Epithelial cell of proximal tubule (primary cell): ENCODE data around the gene EML6. TPM values are rescaled to one million over a fixed set of nuclear protein-coding genes. Genes with fewer than 3 reads are reported as not detected.
"Not testable (repeated sequence)": the region's sequence is repeated elsewhere in the genome, so short reads cannot be mapped to it uniquely, and the experiment has no call there.

Experiments used
- DNase-seq: peaks from one replicate; pipeline ENCODE4 v3.0.0-alpha.2; 2011; ENCODE audit warnings: low read depth
- H3K4me3 ChIP-seq: 2 replicates; pipeline ENCODE4 v1.5.1; 2011; ENCODE audit warnings: low read depth, mild to moderate bottlenecking, low read length
- total RNA-seq: library from RNA; depleted of rRNA; stranded (reverse); fragments of >200 nt; gene quantifications from 2 replicates; pipeline ENCODE4 v1.2.3, GENCODE V29; 2015
- TF ChIP-seq, protein P1 (sequence below): conservative IDR thresholded peaks from 2 replicates; pipeline ENCODE4 v1.5.1; 2012; ENCODE audit warnings: low read depth, mild to moderate bottlenecking, low read length

EML6 gene
- total RNA-seq, 1 donor from 2014 or later: 3.7 TPM

DNA sequence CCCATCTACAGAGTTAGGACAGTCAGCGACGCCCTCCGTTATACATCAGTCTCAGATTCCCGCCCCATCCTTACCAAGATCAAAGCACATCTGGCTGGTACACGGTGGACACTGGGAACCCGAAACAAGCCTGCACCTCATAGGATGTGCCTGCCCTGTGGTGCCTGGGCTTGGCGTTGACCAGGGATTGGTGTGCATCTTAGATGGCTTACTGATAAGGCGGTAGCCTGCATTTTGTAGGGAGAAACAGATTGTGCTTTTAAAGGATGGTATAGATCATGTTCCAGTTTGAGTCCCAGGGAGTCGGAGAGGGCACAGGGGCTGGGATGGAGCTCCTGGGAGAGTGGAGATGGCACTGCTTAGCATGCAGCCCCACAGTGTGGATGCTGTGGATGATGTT lies 108.0 kb downstream of the EML6 start:
- no peak for DNase-seq
- no peak overlapping the region for H3K4me3 ChIP-seq
- TF ChIP-seq, protein P1, sequence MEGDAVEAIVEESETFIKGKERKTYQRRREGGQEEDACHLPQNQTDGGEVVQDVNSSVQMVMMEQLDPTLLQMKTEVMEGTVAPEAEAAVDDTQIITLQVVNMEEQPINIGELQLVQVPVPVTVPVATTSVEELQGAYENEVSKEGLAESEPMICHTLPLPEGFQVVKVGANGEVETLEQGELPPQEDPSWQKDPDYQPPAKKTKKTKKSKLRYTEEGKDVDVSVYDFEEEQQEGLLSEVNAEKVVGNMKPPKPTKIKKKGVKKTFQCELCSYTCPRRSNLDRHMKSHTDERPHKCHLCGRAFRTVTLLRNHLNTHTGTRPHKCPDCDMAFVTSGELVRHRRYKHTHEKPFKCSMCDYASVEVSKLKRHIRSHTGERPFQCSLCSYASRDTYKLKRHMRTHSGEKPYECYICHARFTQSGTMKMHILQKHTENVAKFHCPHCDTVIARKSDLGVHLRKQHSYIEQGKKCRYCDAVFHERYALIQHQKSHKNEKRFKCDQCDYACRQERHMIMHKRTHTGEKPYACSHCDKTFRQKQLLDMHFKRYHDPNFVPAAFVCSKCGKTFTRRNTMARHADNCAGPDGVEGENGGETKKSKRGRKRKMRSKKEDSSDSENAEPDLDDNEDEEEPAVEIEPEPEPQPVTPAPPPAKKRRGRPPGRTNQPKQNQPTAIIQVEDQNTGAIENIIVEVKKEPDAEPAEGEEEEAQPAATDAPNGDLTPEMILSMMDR: no peak

DNA sequence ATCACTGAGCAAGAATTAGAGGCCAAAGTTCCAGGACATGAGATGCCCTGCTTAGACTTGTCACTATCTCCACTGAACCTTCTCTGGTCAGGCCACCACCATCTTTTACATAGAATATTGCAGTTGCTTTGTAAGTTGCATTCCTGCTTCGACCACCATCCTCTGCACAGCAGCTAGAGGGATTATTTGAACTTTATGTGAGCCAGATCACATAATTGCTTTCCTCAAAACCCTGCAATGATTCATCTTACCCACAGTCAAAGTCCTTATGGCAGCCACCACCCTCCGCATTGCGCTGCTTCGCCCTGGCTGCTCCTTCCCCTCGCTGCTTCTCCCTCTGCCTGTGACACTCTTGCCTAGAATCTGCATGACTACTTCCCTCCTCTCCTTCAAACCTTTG lies 111.3 kb downstream of the EML6 start:
- TF ChIP-seq, protein P1: no peak
- no peak overlapping the region for H3K4me3 ChIP-seq
- DNase-seq: no peak

DNA sequence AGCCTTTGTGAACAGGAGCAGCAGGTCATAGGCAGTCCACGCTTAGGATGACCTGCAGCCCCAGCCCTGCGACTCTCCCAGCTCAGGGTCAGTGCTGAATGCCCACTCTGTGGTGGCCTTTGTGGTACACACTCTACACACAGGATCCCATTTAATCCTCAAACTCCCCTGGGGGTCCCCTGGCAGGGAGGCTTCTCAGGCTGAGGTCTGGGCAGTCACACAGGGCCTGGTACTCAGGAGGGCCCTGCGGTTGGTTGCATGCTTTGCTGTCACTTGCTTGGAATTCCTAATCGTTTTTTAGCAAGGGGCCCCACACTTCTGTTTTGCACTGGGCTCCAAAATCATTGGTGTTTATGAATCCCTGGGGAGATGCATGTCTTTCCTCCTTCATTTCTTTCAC lies 113.0 kb downstream of the EML6 start:
- no peak overlapping the region for H3K4me3 ChIP-seq
- TF ChIP-seq, protein P1: no peak
- no peak for DNase-seq

DNA sequence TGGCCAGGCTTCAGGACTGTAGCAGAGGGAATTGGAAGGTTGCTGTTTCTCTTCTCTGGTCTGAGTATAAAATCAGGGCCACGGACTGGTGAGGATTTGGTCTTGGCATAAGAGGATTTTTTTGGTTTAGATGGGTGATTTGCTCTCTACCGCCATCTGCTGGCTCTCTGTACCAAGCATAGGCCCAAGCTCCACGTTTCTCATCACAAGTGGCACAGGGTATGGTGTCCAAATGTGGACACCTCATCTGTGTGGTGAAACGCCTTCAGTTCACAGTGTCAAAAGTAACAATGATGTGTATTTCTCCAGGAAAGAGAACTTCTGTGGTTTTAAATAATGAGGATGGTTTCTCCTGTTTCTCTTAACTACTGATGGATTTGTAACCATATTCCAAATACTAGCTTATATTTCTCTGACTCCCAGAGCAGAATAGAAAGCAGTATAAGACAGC lies 115.1 kb downstream of the EML6 start:
- no peak overlapping the region for H3K4me3 ChIP-seq
- TF ChIP-seq, protein P1: peak; percentile 96
- no peak for DNase-seq

DNA sequence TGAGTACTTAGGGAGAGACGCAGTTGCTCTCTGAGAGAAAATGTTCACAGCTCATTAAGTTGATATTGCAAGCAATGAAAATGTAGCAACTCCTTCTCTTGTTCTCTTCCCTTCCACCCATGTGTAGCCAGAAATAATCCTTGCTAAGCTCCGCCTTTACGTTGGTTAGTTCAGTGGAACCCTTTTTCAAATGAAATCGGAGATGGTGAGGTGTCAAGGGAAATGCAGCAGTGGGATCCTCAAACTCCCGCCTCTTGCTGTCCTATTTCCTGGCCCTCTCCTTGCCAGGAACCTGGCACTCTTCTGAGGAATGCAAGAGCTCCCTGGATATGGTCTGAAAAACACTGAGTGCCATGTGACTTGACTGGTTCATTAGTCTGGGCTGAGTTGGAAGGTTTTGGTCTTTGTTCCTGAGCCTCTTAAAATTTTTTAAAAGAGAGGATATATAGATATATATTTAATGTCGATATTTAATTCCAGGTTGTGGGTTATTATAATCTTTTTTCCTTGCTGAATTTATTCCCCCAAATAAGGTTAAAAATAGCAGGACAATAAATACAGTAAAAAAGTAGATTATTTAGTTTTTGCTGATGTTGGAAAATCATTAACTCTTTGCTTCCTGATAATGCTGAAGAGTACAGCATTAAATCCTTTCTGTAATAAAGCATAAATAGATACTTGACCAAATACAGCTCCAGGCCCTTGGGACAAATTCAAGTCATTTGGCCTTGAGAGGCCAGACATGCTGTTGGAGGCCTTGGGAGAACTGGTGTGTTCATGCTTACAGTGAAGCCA lies 116.2 kb downstream of the EML6 start:
- TF ChIP-seq, protein P1: no peak
- DNase-seq: peak; percentile 61
- no peak overlapping the region for H3K4me3 ChIP-seq

DNA sequence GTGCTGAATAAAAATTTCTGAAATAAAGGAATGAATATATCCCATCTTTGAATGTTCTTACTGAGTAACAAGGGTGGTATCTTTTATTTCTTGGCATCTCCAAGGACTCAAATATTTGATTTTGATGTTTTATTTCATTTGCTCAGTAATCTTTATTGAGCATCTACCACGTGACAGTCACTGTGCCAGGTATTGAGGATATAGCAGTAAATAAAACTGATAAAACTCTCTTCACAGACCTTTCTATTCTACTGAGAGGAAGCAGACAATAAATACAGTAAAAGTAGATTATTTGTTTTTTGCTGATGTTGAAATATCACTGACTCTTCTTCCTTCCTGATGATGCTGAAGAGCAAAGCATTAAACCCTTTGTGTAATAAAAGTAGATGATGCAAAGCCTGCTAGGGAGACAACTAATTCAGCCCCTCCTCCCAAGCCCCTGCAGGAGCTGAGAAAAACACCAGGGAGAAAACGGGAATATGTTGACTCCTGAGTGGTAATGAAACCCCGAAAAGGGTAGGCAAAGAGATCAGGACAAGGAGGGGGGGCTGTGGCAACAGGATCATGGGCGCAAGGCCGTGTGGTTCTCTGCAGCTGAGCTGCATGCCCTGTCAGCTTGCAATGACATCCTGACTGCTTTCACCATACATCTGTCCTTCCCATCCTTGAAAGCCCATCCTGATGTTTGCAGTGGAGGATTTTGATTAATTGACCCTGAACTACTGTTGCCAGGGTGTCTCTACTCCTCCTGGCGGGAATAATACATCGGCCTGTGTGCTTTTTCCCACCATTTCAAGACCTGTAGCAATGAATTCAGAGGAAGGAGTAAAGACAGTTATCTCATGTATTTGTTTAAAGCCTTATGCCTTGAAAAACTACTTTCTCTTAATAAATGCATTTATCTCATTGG lies 117.4 kb downstream of the EML6 start:
- no peak for DNase-seq
- TF ChIP-seq, protein P1: no peak
- no peak overlapping the region for H3K4me3 ChIP-seq

DNA sequence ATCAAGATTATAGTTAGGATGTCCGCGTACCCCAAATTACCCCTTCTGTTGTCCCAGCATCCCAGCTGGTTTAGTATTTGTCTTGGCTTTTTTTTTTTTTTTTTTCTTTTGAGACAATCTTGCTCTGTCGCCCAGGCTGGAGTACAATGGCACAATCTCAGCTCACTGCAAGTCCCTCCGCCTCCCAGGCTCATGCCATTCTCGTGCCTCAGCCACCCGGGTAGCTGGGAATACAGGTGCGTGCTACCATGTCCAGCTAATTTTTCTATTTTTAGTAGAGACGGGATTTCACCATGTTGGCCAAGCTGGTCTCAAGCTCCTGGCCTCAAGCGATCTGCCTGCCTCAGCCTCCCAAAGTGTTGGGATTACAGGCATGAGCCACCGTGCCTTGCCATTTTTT lies 118.0 kb downstream of the EML6 start:
- not testable (repeated sequence) for DNase-seq, H3K4me3 ChIP-seq
